Bone marrow (tissue), 2 donors: ENCODE data around the gene SQSTM1.

ENCODE experiments used
- DNase-seq, 2 donors: peaks; one replicate each; lab custom pipeline; 2025; lab: John Stamatoyannopoulos, UW

Gene SQSTM1

GRCh38 chr5:179874136-179874535 lies 53.4 kb downstream of the SQSTM1 start:
- no peak for DNase-seq

- DNase-seq, result no peak
Measured at GRCh38 chr5:179874536-179875292, 54.0 kb downstream of the SQSTM1 start.

GRCh38 chr5:179875741-179876609 lies 55.3 kb downstream of the SQSTM1 start:
- DNase-seq, result no peak

- DNase-seq, result no peak
Measured at GRCh38 chr5:179876610-179876952, 55.9 kb downstream of the SQSTM1 start.

GRCh38 chr5:179878222-179879002 lies 57.7 kb downstream of the SQSTM1 start:
- no peak for DNase-seq

- DNase-seq, result no peak
Measured at GRCh38 chr5:179879003-179879689, 58.4 kb downstream of the SQSTM1 start.

GRCh38 chr5:179879690-179880010 lies 58.9 kb downstream of the SQSTM1 start:
- no peak for DNase-seq

GRCh38 chr5:179880066-179880650 lies 59.5 kb downstream of the SQSTM1 start:
- no peak for DNase-seq

- DNase-seq, result no peak
Measured at GRCh38 chr5:179880848-179881590, 60.3 kb downstream of the SQSTM1 start.

- DNase-seq, result no peak
Measured at GRCh38 chr5:179882338-179882737, 61.6 kb downstream of the SQSTM1 start.

- no peak for DNase-seq
Measured at GRCh38 chr5:179883163-179883562, 62.5 kb downstream of the SQSTM1 start.

GRCh38 chr5:179885491-179886090 lies 64.9 kb downstream of the SQSTM1 start:
- no peak for DNase-seq

GRCh38 chr5:179886190-179886911 lies 65.6 kb downstream of the SQSTM1 start:
- DNase-seq, result no peak

GRCh38 chr5:179887095-179887494 lies 66.4 kb downstream of the SQSTM1 start:
- DNase-seq, result no peak
